Esophagus muscularis mucosa (tissue), 4 donors: ENCODE results near the gene GIMAP5.

Experiments
- CTCF ChIP-seq, 3 experiments: fragments of 200-600 bp in 2 of 3; fragments of 450-650 bp in 1 of 3; sonication (generic) in 2 of 3; IDR thresholded peaks; one replicate each; pipeline ENCODE4 v1.5.1; 2017 to 2019; ENCODE audit warnings: antibody characterized with exemption in 3 of 3, mild to moderate bottlenecking in 2 of 3, moderate library complexity in 1 of 3
- EP300 ChIP-seq: sonication (generic); formaldehyde crosslinking; IDR thresholded peaks from one replicate; pipeline ENCODE4 v1.6.1; 2017; ENCODE audit warnings: antibody characterized with exemption
- POLR2A ChIP-seq: fragments of 450-650 bp; IDR thresholded peaks from one replicate; pipeline ENCODE4 v1.6.1; 2017; ENCODE audit warnings: antibody characterized with exemption, moderate library complexity, mild to moderate bottlenecking, low read depth
- POLR2AphosphoS5 ChIP-seq, 2 donors: sonication (generic); formaldehyde crosslinking; IDR thresholded peaks; one replicate each; pipeline ENCODE4 v1.6.1; 2017; ENCODE audit warnings: antibody characterized with exemption in 2 of 2

- TF ChIP-seq POLR2A (no peak), CTCF (IDR thresholded peaks at IDR 0.05) (no peak), POLR2AphosphoS5 (IDR thresholded peaks at IDR 0.05) (no peak), EP300 (no peak)
Observed at GRCh38 chr7:150746921-150747320, 9.7 kb downstream of the GIMAP5 start.
